Left renal pelvis (tissue), 4 donors: ENCODE data around the gene KIRREL3. TPM values are rescaled to one million over a fixed set of nuclear protein-coding genes. Genes with fewer than 3 reads are reported as not detected.

Experiments
- DNase-seq, 4 donors: peaks; one replicate each; pipeline ENCODE4 v3.0.0-alpha.2; 2013; ENCODE audit warnings: low read depth in 4 of 4, low spot score in 3 of 4
- polyA plus RNA-seq, 4 donors: library from polyadenylated mRNA; unstranded; fragments of 120-200 nt; gene quantifications; one replicate each; pipeline ENCODE4 v1.2.1, GENCODE V29; 2013; ENCODE audit not compliant: insufficient read length in 4 of 4

Gene KIRREL3
- polyA plus RNA-seq, 4 donors = 1.9 to 11.5 (median 2.3) TPM

DNA sequence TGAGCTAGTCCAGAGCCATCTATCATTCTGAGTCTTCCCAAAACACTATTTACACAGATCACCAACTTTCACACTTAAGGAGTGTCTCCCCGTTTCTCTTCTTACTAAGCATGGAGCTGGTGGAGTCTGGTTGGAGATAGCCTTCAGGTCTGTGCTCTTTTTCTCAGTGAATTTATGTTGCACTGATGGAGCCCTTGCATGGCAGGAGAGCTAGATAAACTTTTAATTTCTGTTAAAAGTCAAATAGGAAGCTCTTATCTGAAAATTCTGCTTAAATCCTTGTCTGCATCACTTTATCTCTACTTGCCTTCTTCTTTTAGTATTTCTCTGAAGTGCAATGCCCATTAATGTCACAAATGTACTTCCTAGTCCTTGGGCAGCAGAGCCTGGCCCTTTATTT is 581.7 kb downstream of the KIRREL3 start:
- DNase-seq = no peak

GRCh38 chr11:126417091-126417862 is 583.3 kb downstream of the KIRREL3 start:
- DNase-seq = no peak

- peak; percentile 68 to 74 (median 72) for DNase-seq
Observed at GRCh38 chr11:126416542-126417090, 584.0 kb downstream of the KIRREL3 start.

- DNase-seq = peak; percentile 55 to 68 (median 62)
Observed at GRCh38 chr11:126415669-126416420, 584.7 kb downstream of the KIRREL3 start.

DNA sequence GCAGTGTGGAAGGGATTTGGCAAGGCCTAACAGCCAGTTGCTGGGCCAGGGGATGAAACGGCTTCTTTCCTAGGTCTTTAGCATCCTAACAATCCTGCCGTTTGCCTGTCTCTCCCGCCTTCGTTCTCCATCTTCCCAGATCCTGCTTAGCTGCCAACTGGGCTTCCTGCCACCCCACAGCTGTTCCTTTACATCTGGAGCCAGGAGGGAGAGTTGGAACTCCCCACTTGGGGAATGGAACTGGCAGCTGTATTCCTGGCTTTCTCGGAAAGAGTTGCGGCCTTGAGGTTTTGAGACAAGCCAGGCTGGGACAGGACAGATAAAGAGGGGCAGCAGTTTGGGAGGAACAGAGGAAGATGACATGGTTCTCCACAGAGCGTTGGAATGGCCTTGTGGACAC is 585.4 kb downstream of the KIRREL3 start:
- peak in 3 of 4 donors; percentile 41 to 61 (median 43) for DNase-seq

GRCh38 chr11:126414615-126415014 is 586.0 kb downstream of the KIRREL3 start:
- DNase-seq = no peak

- no peak for DNase-seq
Observed at GRCh38 chr11:126413843-126414405, 586.6 kb downstream of the KIRREL3 start.

DNA sequence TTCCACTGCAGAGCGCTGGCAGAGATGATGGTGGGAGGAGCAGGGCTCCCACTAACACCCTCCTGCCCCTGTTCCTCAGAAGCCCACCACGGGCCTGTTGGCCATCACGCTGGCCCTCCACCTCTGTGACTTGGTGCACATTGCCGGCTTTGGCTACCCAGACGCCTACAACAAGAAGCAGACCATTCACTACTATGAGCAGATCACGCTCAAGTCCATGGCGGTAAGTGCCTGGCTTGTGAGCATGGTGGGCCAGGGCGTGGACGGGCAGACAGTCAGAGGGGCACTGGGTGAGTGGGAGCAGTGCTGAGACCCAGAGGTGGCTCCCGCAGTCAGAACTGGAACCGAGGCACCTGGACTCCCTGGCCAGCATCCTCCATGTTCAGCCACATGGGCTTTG is 587.1 kb downstream of the KIRREL3 start:
- DNase-seq = no peak

GRCh38 chr11:126411971-126412381 is 588.6 kb downstream of the KIRREL3 start:
- DNase-seq = no peak

DNA sequence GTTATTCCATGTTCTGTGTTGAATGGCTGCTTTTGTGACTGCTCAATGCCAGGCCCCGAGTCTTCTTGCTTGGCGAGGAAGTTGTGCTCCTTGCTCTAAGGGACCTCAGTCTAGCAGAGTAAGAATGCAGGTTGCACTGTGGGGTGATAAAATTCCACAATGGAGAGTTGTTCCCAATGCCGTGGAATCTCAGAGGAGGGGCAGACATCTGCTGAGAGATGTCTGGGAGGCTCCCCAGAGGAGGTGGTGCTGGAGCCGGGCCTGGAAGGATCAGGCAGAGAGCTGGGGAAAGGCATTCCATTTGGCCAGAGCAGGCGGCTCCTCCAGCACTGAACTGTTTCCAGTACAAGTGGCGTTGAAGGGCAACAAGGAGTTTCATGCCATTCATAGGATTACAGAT is 589.9 kb downstream of the KIRREL3 start:
- no peak for DNase-seq

DNA sequence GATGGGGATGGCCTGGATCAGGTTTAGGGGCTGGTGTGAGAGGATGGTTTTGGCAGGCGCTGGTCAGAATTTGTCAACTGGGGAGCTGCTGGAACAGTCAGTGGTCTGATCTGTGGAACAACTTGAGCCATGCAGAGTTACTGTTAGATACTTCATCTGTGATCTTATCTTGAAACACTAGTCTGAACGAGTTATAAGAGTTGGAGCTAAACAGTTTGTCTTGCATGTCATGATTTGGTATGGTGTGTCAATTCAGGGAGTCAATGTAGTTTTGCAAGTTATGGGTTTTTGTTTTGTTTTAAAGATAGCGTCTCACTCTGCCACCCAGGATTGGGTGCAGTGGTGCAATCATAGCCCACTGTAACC is 591.0 kb downstream of the KIRREL3 start:
- no peak for DNase-seq

DNA sequence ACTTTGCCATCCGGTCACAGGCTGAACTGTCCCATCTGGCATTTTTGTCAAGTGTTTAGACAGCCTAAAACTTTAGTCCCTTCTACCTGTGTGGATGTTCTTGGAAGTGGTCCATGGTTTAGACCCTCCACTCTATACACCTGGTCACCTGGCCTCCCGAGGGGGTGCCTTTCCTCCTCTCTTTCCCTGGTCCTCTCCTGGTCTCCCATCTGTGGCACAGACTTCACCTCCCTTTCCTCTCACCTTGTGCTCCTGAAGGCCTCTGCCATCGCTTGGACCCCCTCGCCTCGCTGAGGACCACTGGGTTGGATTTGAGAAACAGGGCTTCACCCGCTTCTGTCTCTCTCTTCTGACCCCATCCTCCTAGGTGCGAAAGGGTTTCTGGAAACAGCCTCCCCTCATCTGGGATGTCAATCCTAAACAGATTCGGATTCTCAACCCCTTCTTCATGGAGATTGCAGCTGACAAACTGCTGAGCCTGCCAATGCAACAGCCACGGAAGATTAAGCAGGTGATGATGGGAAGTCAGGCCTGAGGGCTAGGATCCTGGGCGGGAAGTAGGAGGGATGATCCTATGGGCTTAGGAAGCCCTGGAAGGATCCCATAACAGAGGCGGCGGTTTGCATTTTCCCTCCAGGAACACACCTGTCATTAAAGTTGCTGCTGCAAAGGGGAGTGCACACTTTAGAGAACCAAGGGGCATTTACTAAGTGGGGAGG is 591.5 kb downstream of the KIRREL3 start:
- no peak for DNase-seq

DNA sequence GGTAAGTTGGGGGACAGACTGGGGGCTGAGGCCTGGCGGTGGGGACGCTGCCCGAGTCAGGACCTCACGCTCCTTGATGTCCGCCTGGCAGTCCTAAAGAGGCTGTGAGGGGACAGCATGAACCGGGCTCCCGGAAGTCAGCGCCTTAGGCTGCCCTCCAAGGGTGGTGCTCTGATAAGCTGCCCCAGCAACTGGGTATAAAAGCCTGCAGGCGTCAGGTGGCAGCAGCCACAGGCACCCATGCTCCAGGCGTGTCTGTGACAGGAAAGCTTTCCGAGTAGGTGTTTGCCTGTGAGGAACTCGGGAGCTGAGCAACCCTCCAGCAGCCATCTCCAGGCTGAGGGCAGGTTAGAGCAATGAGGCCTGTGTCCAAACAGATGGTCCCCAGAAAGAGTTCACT is 592.1 kb downstream of the KIRREL3 start:
- no peak for DNase-seq

DNA sequence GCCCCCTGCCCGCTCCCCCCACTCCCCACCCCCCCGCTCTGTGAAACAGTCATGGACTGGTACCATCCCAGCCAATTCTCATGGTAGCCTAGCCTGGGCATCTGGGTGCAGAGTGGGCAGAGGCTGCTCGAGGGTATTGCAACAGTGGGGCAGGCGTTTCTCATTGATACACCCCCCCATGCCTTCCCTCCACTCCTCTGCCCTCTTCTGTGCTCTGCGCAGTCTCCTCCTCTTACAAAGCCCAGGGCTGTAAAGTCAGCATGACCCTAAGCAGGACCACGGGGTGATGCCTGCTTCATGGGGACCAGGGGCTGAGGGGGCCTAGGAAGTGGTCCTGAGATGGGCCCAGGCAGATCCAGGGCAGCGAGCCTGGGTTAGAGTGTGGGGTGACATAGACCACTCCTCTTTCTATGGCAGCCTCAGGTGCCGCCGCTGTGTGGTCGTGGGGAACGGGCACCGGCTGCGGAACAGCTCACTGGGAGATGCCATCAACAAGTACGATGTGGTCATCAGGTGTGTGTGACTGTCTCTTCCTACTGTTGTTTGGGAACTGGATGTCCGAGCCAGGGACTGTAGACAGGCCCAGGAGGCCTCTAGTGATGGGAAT is 592.8 kb downstream of the KIRREL3 start:
- no peak for DNase-seq

DNA sequence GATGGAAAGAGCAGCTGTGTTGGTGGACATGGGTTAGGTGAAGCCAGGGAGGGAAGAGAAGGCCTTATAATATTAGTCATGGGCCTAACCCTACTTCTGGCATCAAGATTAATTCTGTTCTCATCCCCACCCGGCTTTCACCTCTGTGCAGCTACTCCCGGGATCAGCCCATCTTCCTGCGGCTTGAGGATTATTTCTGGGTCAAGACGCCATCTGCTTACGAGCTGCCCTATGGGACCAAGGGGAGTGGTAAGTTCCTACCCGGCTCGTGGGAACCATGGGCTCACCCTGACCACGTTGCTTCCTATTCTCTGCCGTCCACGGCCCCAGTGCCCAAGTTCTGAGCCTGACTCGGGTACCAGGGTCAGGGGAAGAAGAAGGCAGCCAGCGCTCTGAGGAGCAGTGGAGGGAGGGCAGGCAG is 593.5 kb downstream of the KIRREL3 start:
- DNase-seq = no peak

GRCh38 chr11:126406368-126406767 is 594.2 kb downstream of the KIRREL3 start:
- DNase-seq = no peak

DNA sequence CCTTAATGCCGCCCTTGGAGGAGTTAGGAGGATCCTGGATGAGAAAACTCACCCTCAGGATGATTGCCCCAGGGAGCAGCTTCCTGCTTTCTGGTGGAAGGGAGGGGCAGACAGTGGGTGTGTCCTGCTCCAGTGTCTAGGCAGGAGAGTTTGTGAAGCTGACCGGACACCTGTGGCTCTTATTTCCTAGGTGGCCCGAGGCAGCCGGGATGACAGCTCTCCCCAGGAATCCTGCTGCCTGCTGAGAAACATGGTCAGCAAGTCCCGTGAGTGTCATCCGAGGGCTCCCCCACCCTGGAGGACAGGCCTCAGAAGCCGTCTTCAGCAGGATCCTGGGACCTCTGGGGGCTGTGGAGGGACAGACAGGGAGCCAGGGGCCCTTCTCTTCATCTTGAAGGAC is 594.7 kb downstream of the KIRREL3 start:
- DNase-seq = no peak

- no peak for DNase-seq
Observed at GRCh38 chr11:126405374-126405773, 595.2 kb downstream of the KIRREL3 start.

- DNase-seq = no peak
Observed at GRCh38 chr11:126404367-126404766, 596.2 kb downstream of the KIRREL3 start.

DNA sequence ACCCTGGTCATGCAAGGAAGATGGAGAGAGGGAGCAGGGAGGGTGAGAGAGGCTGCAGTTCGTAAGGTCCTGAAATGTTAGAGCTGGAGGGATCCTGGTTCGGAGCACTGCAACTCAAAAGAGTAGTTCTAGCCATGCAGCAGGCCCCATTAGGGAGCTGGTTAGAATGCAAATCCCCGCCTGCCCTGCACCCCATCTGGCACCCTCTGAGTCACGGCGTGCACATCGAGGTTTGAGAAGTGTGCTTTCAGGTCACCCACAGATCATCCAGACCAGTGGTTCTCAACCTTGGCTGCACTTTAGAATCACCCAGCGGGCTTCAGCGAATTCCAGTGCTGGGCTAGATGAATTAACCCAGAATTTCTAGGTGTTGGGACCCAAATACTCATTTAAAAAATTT is 596.9 kb downstream of the KIRREL3 start:
- no peak for DNase-seq
